HG02852 (cell line): ENCODE results near the gene ZNF790.

Experiments
- ATAC-seq: cut with Tn5 transposase; IDR thresholded peaks from one replicate; pipeline ENCODE4 v1.9.1; 2021; ENCODE audit warnings: mild to moderate bottlenecking, moderate library complexity; ENCODE audit not compliant: unreplicated experiment

The ZNF790 gene

GRCh38 chr19:36772311-36773222 is 65.6 kb downstream of the ZNF790 start, which contains the start of gene ZNF850:
Gene ZNF850 (minus strand): TSS chr19:36772807. CDS start chr19:36762606, 10,201 bp downstream.
- ATAC-seq: peak; percentile 89

GRCh38 chr19:36771261-36772231 is 66.6 kb downstream of the ZNF790 start:
- ATAC-seq: no peak
